ENCODE measurements around the gene HTT.

DNA sequence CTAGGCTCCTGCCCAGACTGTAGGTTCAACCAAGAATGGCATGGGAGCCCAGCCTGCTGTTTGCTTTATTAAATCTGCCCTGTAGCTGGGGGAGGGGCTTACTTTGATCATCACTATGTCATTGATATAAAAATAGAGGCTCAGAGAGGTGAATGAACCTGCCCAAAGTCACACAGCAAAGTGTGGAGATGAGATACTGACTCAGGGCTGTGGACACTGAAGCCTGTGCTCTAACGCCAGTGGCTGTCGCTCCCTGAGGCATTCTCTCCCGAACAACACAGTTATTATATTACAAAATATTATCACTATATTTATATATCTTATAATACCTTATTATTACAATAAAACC lies 178.0 kb downstream of the HTT start:
- TF ChIP-seq JUND (IDR thresholded peaks at IDR 0.05; ENCODE audit: low read depth, low read length) (no peak), PKNOX1 (IDR thresholded peaks at IDR 0.05) (no peak), TARDBP (IDR thresholded peaks at IDR 0.05; ENCODE audit: borderline replicate concordance) (no peak), CTCF (IDR thresholded peaks at IDR 0.05 in 2 of 3, conservative IDR thresholded peaks at IDR 0.05 in 1 of 3; ENCODE audit: control insufficient read depth in 2 of 3, extremely low read depth in 1 of 3, insufficient read depth in 1 of 3, low read depth in 3 of 3, low read length in 3 of 3) (no peak), CREB1 (IDR thresholded peaks at IDR 0.05; ENCODE audit: low read depth) (no peak)

All from GM12878 (cell line).